K562 (cell line): ENCODE measurements around the gene FOXJ3. TPM values are rescaled to one million over a fixed set of nuclear protein-coding genes. Genes with fewer than 3 reads are reported as not detected.

Experiments used
- ATAC-seq: fragments of 200-7000 bp; cut with Tn5 transposase; 3 replicates; pipeline ENCODE4 v1.9.1; 2020; ENCODE audit warnings: moderate library complexity
- BruUV-seq: library from RNA; stranded (reverse); fragments of 400-500 nt; replicated peaks from 2 replicates; lab custom pipeline; 2021; lab: Mats Ljungman, UMichigan
- CTCF ChIA-PET: fragments of 300-600 bp; formaldehyde crosslinking; extraction: SDS; loops from one replicate; lab custom pipeline; 2021; ENCODE audit warnings: low intra/inter-chr PET ratio; lab: Yijun Ruan, JAX
- POLR2A ChIA-PET: fragments of 300-600, 350-650 bp; sonication (Branson Sonifier 250); formaldehyde crosslinking; extraction: SDS; loops from one replicate; lab custom pipeline; 2021; ENCODE audit warnings: antibody characterized with exemption, inconsistent platforms; lab: Yijun Ruan, JAX
- DNase-seq, 4 experiments: peaks; one replicate each; pipeline versions ENCODE4 v3.0.0 to v3.0.0-alpha.2; 2011 to 2018; ENCODE audit warnings: low spot score in 3 of 4, mixed read lengths in 3 of 4; ENCODE audit errors: extremely low read depth in 1 of 4
- FAIRE-seq: peaks from 2 replicates; lab custom pipeline; 2011; peaks lifted over from hg19 to GRCh38; lab: Jason Lieb, UNC
- H2AFZ ChIP-seq: 2 replicates; pipeline ENCODE4 v1.6.0; 2011; ENCODE audit warnings: low read depth, low read length, control low read depth, inconsistent platforms
- H3K27ac ChIP-seq: fragments of 200-600 bp; 3 replicates; pipeline ENCODE4 v1.8.0; 2011; ENCODE audit warnings: low read depth, mild to moderate bottlenecking, control low read depth, inconsistent platforms, low read length, moderate library complexity, mixed read lengths; ENCODE audit errors: extremely low read depth
- H3K27me3 ChIP-seq, 2 experiments: fragments of 300-600 bp in 1 of 2; 2 replicates in 1 of 2; 3 replicates in 1 of 2; pipeline versions ENCODE4 v1.6.0 to v1.8.0; 2011; ENCODE audit warnings: inconsistent platforms in 2 of 2, low read length in 2 of 2, mild to moderate bottlenecking in 1 of 2, mixed read lengths in 1 of 2, moderate library complexity in 1 of 2; ENCODE audit not compliant: control insufficient read depth in 2 of 2, insufficient read depth in 2 of 2
- H3K36me3 ChIP-seq: fragments of 300-600 bp; 3 replicates; pipeline ENCODE4 v1.8.0; 2011; ENCODE audit warnings: mild to moderate bottlenecking, low read length, inconsistent platforms; ENCODE audit not compliant: control insufficient read depth, insufficient read depth
- H3K4me1 ChIP-seq, 2 experiments: fragments of 200-600 bp in 1 of 2; replicated peaks in 1 of 2; 2 replicates in 1 of 2; 3 replicates in 1 of 2; pipeline versions ENCODE4 v1.5.1 to v1.8.0; 2011; ENCODE audit warnings: inconsistent platforms in 2 of 2, low read length in 2 of 2, mild to moderate bottlenecking in 1 of 2, mixed read lengths in 1 of 2, moderate library complexity in 1 of 2; ENCODE audit not compliant: control insufficient read depth in 2 of 2, insufficient read depth in 2 of 2
- H3K4me2 ChIP-seq: 2 replicates; pipeline ENCODE4 v1.6.1; 2011; ENCODE audit warnings: low read length, control low read depth, inconsistent platforms, mixed read lengths; ENCODE audit not compliant: insufficient read depth
- H3K4me3 ChIP-seq: fragments of 200-600 bp; sonication (generic), shearing (Covaris generic); 2 replicates; pipeline ENCODE4 v1.5.1; 2016; ENCODE audit warnings: control low read depth, inconsistent platforms
- H3K79me2 ChIP-seq: fragments of 200-600 bp; 3 replicates; pipeline ENCODE4 v1.8.0; 2011; ENCODE audit warnings: low read length, inconsistent platforms; ENCODE audit not compliant: control insufficient read depth, insufficient read depth
- H3K9ac ChIP-seq, 2 experiments: 2 replicates each; pipeline versions ENCODE4 v1.6.0 to v1.6.1; 2011; ENCODE audit warnings: low read depth in 2 of 2, low read length in 2 of 2, control low read depth in 1 of 2, inconsistent platforms in 1 of 2, mild to moderate bottlenecking in 1 of 2, mixed read lengths in 1 of 2; ENCODE audit not compliant: insufficient read depth in 1 of 2
- H3K9me1 ChIP-seq: one replicate; pipeline ENCODE4 v1.6.0; 2011; ENCODE audit warnings: inconsistent platforms, mild to moderate bottlenecking, low read length, moderate library complexity; ENCODE audit not compliant: control insufficient read depth, insufficient read depth
- H3K9me3 ChIP-seq: replicated peaks from 2 replicates; pipeline ENCODE4 v1.5.1; 2011; ENCODE audit warnings: low read depth, low read length, inconsistent platforms; ENCODE audit not compliant: control insufficient read depth, insufficient read depth
- H4K20me1 ChIP-seq: replicated peaks from 2 replicates; pipeline ENCODE4 v1.6.1; 2011; ENCODE audit warnings: low read length, inconsistent platforms, mixed read lengths; ENCODE audit not compliant: control insufficient read depth, insufficient read depth
- ASH1L ChIP-seq: fragments of 450-650 bp; IDR thresholded peaks from 2 replicates; pipeline ENCODE4 v1.6.1; 2018; ENCODE audit warnings: borderline replicate concordance, mild to moderate bottlenecking, low read depth; ENCODE audit not compliant: partially characterized antibody
- CCNT2 ChIP-seq: IDR thresholded peaks from 2 replicates; pipeline ENCODE4 v1.6.1; 2011; ENCODE audit warnings: borderline replicate concordance, low read depth, mild to moderate bottlenecking, moderate library complexity, mixed read lengths, low read length; ENCODE audit not compliant: insufficient read length; ENCODE audit errors: extremely low read depth
- ELF2 ChIP-seq: fragments of 250-450 bp; sonication (Bioruptor Pico); IDR thresholded peaks from 2 replicates; pipeline ENCODE4 v1.5.0; 2021; ENCODE audit warnings: mild to moderate bottlenecking
- ETV5 ChIP-seq: sonication (generic); formaldehyde crosslinking; IDR thresholded peaks from 2 replicates; pipeline ENCODE4 v1.4.0; 2020; ENCODE audit warnings: low read depth, mild to moderate bottlenecking, missing genetic modification reagents
- HSF4 ChIP-seq: fragments of 250-450 bp; sonication (Bioruptor Pico); IDR thresholded peaks from 2 replicates; pipeline ENCODE4 v2.1.2; 2022; ENCODE audit warnings: mild to moderate bottlenecking, moderate library complexity, borderline replicate concordance
- NCOA1 ChIP-seq: fragments of 450-650 bp; IDR thresholded peaks from 2 replicates; pipeline ENCODE4 v1.6.1; 2016; ENCODE audit warnings: low read depth
- TRIM28 ChIP-seq: fragments of 450-650 bp; IDR thresholded peaks from 2 replicates; pipeline ENCODE4 v1.6.1; 2017
- WGBS: fragments of 100-300 bp; shearing (Covaris generic); methylation state at CpG from one replicate; pipeline ENCODE4 v1.1.6; 2016; ENCODE audit warnings: low coverage, mixed read lengths; ENCODE audit not compliant: insufficient coverage; ENCODE audit errors: missing lambda C conversion rate; 5-methylcytosine and 5-hydroxymethylcytosine counted together
- in situ Hi-C: fragments of 300-500 bp; cut with MboI; formaldehyde crosslinking; loops from 4 replicates; pipeline ENCODE4 v1.15.0; 2018; ENCODE audit warnings: inconsistent platforms, mixed read lengths
- intact Hi-C: fragments of 100-400 bp; cut with micrococcal nuclease; formaldehyde crosslinking; loops from 2 replicates; pipeline ENCODE4 v1.14.2; 2022
- polyA plus RNA-seq, 8 experiments: library from polyadenylated mRNA; depleted of rRNA in 4 of 8; stranded (reverse) in 5 of 8; unstranded in 3 of 8; fragments of >200 nt; fragmentation: Nextera tagmentation in 2 of 8; fragmentation: Illumina TruSeq in 1 of 8; extraction: Ambion mirVana in 2 of 8; extraction: Trizol in 1 of 8; gene quantifications; 2 replicates each; pipeline versions ENCODE4 v1.2.1 to v1.2.3, GENCODE V29; 2011 to 2014; ENCODE audit warnings: inconsistent platforms in 1 of 8, missing spikeins in 1 of 8
- total RNA-seq, 7 experiments: library from RNA; depleted of rRNA in 6 of 7; stranded (reverse); fragments of >200 nt in 6 of 7; fragmentation: Illumina TruSeq in 2 of 7; extraction: Trizol in 2 of 7; gene quantifications; 2 replicates each; pipeline versions ENCODE4 v1.2.1 to v1.2.3, GENCODE V29; 2011 to 2021; ENCODE audit warnings: low replicate concordance in 1 of 7
- TF ChIP-seq, protein P1 (sequence below): fragments of 250-450 bp; sonication (Bioruptor Pico); IDR thresholded peaks from 2 replicates; pipeline ENCODE4 v1.5.0; 2021; ENCODE audit warnings: mild to moderate bottlenecking, moderate library complexity
- TF ChIP-seq, protein P2 (sequence below): sonication (generic); formaldehyde crosslinking; IDR thresholded peaks from 2 replicates; pipeline ENCODE4 v1.5.0; 2020; ENCODE audit warnings: missing genetic modification reagents
- TF ChIP-seq, protein P3 (sequence below), 2 experiments: fragments of 200-800 bp in 1 of 2; sonication (Bioruptor generic) in 1 of 2; sonication (generic) in 1 of 2; formaldehyde crosslinking in 1 of 2; IDR thresholded peaks in 1 of 2; conservative IDR thresholded peaks in 1 of 2; 2 replicates each; pipeline versions ENCODE4 v1.5.0 to v1.6.1; 2016 to 2020; ENCODE audit warnings: missing compliant biosample characterization in 1 of 2, missing genetic modification characterization in 1 of 2, missing genetic modification reagents in 1 of 2
- TF ChIP-seq, protein P4 (sequence below), 2 experiments: fragments of 250-450 bp in 1 of 2; fragments of 450-650 bp in 1 of 2; sonication (Bioruptor Pico) in 1 of 2; IDR thresholded peaks; 2 replicates each; pipeline versions ENCODE4 v1.6.1 to v1.8.0; 2016 to 2021; ENCODE audit warnings: mild to moderate bottlenecking in 2 of 2, moderate library complexity in 2 of 2, missing compliant biosample characterization in 1 of 2, missing genetic modification characterization in 1 of 2
- TF ChIP-seq, protein P5 (sequence below): fragments of 450-650 bp; IDR thresholded peaks from 2 replicates; pipeline ENCODE4 v1.6.1; 2016; ENCODE audit warnings: missing biosample characterization, missing genetic modification characterization

Gene FOXJ3
- total and polyA plus RNA-seq, 9 of the 15 experiments (the other 6 are each of a cell fraction or from before 2014, with no cell fraction given): 8.7 to 35.3 (median 23.4) TPM

DNA sequence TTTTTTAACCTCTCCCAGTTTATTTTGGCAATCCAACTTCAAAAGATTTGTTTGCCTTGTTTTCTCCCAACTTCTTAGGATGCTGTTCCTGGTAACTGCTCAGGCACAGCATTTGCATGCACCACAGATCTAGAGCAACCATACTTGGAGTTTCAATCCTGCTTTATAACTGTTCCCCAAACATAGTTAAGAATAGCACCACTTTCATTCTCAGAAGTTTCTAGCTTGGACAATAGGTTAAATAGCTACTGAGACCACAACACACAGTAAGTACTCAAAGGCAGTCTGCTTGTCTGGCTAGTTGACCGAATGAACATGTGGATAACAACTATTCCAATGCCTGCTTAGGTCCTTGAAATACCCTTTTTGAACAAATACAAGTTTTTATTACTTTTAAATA lies 76.8 kb downstream of the FOXJ3 start (continued):
- TF ChIP-seq, protein P1, sequence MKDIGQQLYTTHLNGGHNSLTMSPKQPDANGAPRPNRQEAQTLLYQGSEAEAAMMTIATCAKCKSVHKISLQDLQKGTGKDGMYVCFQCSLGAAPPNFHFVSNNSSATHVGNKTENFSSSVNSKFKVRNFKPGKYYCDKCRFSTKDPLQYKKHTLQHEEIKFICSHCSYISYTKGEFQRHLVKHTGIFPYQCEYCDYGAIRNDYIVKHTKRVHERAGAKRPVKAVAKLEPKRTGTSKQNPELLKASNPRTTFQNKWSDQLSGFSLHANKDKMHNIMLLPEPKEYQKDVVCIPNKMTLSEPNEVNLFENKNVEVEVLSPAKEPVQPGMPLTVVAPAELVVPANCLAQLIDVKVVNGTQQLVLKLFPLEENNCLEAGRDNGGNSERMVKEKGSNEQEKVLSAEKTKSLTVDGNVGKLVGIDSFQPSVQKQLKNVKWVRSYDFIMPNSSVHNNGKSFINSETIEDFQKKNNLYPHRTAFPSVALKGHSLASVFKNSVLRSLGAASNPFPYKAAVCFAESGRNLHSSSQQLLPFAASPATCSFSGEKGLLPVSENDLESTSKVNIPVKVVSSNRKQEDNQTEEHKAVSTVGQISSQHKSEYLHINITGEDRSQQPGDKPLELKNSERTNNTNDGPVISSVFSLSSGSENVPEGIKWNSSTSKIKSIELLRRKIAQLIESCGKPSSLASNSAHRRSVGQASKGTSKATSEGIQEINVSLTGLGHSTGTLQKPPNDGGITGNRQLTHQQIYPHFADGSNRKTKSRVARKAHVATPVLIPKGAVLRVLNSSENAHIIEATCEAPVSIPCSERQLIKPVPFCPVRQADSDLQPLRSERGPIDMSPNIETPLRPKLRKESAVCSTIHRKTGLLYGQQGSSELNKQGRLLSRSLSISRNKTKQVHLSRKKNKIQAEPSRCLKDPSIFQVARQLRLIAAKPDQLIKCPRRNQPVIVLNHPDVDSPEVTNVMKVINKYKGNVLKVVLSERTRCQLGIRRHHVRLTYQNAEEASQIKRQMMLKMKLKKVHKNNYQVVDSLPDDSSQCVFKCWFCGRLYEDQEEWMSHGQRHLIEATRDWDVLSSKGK (CRISPR knock-in tag): no peak
- no peak for TF ChIP-seq ASH1L
- TF ChIP-seq, protein P2, sequence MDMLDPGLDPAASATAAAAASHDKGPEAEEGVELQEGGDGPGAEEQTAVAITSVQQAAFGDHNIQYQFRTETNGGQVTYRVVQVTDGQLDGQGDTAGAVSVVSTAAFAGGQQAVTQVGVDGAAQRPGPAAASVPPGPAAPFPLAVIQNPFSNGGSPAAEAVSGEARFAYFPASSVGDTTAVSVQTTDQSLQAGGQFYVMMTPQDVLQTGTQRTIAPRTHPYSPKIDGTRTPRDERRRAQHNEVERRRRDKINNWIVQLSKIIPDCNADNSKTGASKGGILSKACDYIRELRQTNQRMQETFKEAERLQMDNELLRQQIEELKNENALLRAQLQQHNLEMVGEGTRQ (CRISPR knock-in tag): no peak
- TF ChIP-seq, all 486 proteins: peak for 0

DNA sequence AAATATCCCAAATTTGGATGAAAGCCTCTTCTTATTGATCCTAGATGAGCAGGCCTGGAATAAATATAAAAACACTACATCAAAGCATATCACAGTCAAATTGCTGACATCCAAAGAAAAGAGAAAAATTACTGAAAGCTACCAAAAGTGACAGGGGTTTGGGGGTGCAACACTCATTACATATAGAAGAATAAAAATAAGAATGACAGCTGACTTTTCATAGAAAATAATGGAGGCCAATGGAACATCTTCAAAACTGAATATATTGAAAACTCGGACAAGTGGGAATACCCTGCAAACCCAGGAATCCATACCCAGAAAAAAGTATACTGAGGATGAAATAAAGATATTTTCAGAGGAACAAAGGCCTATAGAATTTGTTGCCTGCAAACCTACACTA lies 84.0 kb downstream of the FOXJ3 start:
- FAIRE-seq: no peak
- Histone ChIP-seq H3K4me1 (no peaks in the 10 kb centered on the region), H3K4me2 (no peak overlapping the region), H3K4me3 (no peak overlapping the region), H3K9ac (no peak overlapping the region), H2AFZ (no peak overlapping the region), H4K20me1 (no peaks in the 10 kb centered on the region), H3K79me2 (peaks cover 51% of the 10 kb centered on the region), H3K27ac (no peak overlapping the region), H3K36me3 (0 out of 3 replicates have a peak, but pooled peaks cover 8% of the 10 kb centered on the region), H3K9me3 (peaks cover 7% of the 10 kb centered on the region; the same call in 1 of the 2 replicates), H3K27me3 (no peaks in the 10 kb centered on the region), H3K9me1 (no peaks in the 10 kb centered on the region)
- BruUV-seq: no TSS peak
- CTCF ChIA-PET: no interaction called here
- no peak for DNase-seq
- in situ Hi-C loops (no loop called here), intact Hi-C loops (no loop called here)
- WGBS: 94% methylated on average over 1 of the region's 1 CpG
- no peak for ATAC-seq
- POLR2A ChIA-PET: no interaction called here
- TF ChIP-seq, protein P3, sequence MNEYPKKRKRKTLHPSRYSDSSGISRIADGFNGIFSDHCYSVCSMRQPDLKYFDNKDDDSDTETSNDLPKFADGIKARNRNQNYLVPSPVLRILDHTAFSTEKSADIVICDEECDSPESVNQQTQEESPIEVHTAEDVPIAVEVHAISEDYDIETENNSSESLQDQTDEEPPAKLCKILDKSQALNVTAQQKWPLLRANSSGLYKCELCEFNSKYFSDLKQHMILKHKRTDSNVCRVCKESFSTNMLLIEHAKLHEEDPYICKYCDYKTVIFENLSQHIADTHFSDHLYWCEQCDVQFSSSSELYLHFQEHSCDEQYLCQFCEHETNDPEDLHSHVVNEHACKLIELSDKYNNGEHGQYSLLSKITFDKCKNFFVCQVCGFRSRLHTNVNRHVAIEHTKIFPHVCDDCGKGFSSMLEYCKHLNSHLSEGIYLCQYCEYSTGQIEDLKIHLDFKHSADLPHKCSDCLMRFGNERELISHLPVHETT (CRISPR knock-in tag; conservative IDR thresholded peaks at IDR 0.05 in 1 of 2, IDR thresholded peaks at IDR 0.05 in 1 of 2): no peak
- TF ChIP-seq, protein P4, sequence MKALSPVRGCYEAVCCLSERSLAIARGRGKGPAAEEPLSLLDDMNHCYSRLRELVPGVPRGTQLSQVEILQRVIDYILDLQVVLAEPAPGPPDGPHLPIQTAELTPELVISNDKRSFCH (CRISPR knock-in tag; IDR thresholded peaks at IDR 0.05): no peak
- TF ChIP-seq, protein P4 (tag; IDR thresholded peaks at IDR 0.05): no peak
- TF ChIP-seq ETV5 (CRISPR knock-in tag) (no peak), HSF4 (CRISPR knock-in tag) (no peak), NCOA1 (no peak), CCNT2 (no peak), ELF2 (no peak), TRIM28 (0 out of 2 replicates have a peak, but pooled peaks have one; percentile 55)
- TF ChIP-seq, protein P5, sequence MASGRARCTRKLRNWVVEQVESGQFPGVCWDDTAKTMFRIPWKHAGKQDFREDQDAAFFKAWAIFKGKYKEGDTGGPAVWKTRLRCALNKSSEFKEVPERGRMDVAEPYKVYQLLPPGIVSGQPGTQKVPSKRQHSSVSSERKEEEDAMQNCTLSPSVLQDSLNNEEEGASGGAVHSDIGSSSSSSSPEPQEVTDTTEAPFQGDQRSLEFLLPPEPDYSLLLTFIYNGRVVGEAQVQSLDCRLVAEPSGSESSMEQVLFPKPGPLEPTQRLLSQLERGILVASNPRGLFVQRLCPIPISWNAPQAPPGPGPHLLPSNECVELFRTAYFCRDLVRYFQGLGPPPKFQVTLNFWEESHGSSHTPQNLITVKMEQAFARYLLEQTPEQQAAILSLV: no peak
